NB4 (cell line): ENCODE data around the gene CAAP1.

Experiments
- POLR2A ChIP-seq: IDR thresholded peaks from 2 replicates; pipeline ENCODE4 v1.6.1; 2011; ENCODE audit warnings: mild to moderate bottlenecking; ENCODE audit not compliant: insufficient read length; ENCODE audit errors: extremely low read depth
- TF ChIP-seq, protein P1 (sequence below): IDR thresholded peaks from one replicate; pipeline ENCODE4 v1.5.1; 2012; ENCODE audit warnings: low read depth, low read length

DNA sequence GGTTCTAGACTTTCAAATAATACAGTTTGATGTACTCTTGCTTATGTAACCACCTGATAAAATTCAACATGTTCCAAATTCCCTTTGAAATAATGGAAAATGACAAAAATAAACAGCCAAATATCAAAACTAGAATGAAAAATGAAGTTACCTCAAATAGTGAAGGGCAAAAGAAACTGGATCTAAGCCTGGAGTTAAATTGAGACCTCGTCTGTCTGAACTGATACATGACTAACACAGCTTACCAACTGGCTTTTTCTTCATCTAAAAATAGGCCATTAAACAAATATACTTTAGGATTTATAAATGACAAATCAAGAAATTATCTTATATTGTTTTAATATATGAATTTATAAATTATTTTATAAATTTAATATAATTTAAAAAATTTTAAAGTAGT is 12.1 kb upstream of the CAAP1 start:
- TF ChIP-seq, protein P1, sequence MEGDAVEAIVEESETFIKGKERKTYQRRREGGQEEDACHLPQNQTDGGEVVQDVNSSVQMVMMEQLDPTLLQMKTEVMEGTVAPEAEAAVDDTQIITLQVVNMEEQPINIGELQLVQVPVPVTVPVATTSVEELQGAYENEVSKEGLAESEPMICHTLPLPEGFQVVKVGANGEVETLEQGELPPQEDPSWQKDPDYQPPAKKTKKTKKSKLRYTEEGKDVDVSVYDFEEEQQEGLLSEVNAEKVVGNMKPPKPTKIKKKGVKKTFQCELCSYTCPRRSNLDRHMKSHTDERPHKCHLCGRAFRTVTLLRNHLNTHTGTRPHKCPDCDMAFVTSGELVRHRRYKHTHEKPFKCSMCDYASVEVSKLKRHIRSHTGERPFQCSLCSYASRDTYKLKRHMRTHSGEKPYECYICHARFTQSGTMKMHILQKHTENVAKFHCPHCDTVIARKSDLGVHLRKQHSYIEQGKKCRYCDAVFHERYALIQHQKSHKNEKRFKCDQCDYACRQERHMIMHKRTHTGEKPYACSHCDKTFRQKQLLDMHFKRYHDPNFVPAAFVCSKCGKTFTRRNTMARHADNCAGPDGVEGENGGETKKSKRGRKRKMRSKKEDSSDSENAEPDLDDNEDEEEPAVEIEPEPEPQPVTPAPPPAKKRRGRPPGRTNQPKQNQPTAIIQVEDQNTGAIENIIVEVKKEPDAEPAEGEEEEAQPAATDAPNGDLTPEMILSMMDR: no peak
- TF ChIP-seq POLR2A: no peak
